Endothelial cell of umbilical vein (primary cell): ENCODE measurements around the gene NINJ2. TPM values are rescaled to one million over a fixed set of nuclear protein-coding genes. Genes with fewer than 3 reads are reported as not detected.

Experiments used
- BruUV-seq: library from RNA; stranded (reverse); fragments of 400-500 nt; replicated peaks from 2 replicates; lab custom pipeline; 2021; lab: Mats Ljungman, UMichigan
- CTCF ChIA-PET: fragments of 300-600, 350-600 bp; sonication (Branson Sonifier 250); formaldehyde crosslinking; loops from one replicate; lab custom pipeline; 2021; ENCODE audit warnings: antibody characterized with exemption, inconsistent platforms; lab: Charles Lee
- POLR2A ChIA-PET: fragments of 300-600, 350-600 bp; sonication (Branson Sonifier 250); formaldehyde crosslinking; loops from one replicate; lab custom pipeline; 2021; ENCODE audit warnings: antibody characterized with exemption, inconsistent platforms; lab: Charles Lee
- DNase-seq: peaks from one replicate; pipeline ENCODE4 v3.0.0-alpha.2; 2011; ENCODE audit warnings: low read depth, low spot score
- FAIRE-seq: peaks from 2 replicates; lab custom pipeline; 2011; peaks lifted over from hg19 to GRCh38; lab: Jason Lieb, UNC
- H2AFZ ChIP-seq: 2 replicates; pipeline ENCODE4 v1.6.0; 2012; ENCODE audit warnings: low read depth, low read length, control low read depth, inconsistent platforms
- H3K27ac ChIP-seq: 2 replicates; pipeline ENCODE4 v1.5.1; 2011; ENCODE audit warnings: low read depth, mild to moderate bottlenecking, control low read depth, low read length, moderate library complexity; ENCODE audit not compliant: insufficient read depth
- H3K27me3 ChIP-seq, 2 experiments: 2 replicates each; pipeline versions ENCODE4 v1.6.0 to v1.6.1; 2011; ENCODE audit warnings: low read length in 2 of 2, mixed read lengths in 1 of 2; ENCODE audit not compliant: control insufficient read depth in 2 of 2, insufficient read depth in 2 of 2
- H3K36me3 ChIP-seq, 2 experiments: 2 replicates in 1 of 2; 3 replicates in 1 of 2; pipeline ENCODE4 v1.5.1; 2011; ENCODE audit warnings: low read length in 2 of 2, mild to moderate bottlenecking in 1 of 2, moderate library complexity in 1 of 2; ENCODE audit not compliant: control insufficient read depth in 2 of 2, insufficient read depth in 2 of 2; ENCODE audit errors: extremely low read depth in 1 of 2
- H3K4me1 ChIP-seq: 3 replicates; pipeline ENCODE4 v1.5.1; 2011; ENCODE audit warnings: mild to moderate bottlenecking, low read length; ENCODE audit not compliant: control insufficient read depth, insufficient read depth; ENCODE audit errors: extremely low read depth
- H3K4me2 ChIP-seq: 2 replicates; pipeline ENCODE4 v1.6.1; 2011; ENCODE audit warnings: low read length, control low read depth, mixed read lengths; ENCODE audit not compliant: insufficient read depth
- H3K4me3 ChIP-seq, 3 experiments: fragments of 200-600 bp in 1 of 3; sonication (generic), shearing (Covaris generic) in 1 of 3; replicated peaks in 1 of 3; 2 replicates each; pipeline ENCODE4 v1.5.1; 2011 to 2016; ENCODE audit warnings: control low read depth in 3 of 3, low read length in 3 of 3, mild to moderate bottlenecking in 2 of 3, inconsistent platforms in 1 of 3, low read depth in 1 of 3, moderate library complexity in 1 of 3; ENCODE audit not compliant: insufficient read depth in 1 of 3
- H3K79me2 ChIP-seq: 2 replicates; pipeline ENCODE4 v1.6.0; 2012; ENCODE audit warnings: low read length, inconsistent platforms; ENCODE audit not compliant: control insufficient read depth, insufficient read depth
- H3K9ac ChIP-seq: replicated peaks from 2 replicates; pipeline ENCODE3; 2011; ENCODE audit warnings: low read length, control low read depth; ENCODE audit not compliant: insufficient read depth; ENCODE audit errors: extremely low read depth
- H3K9me1 ChIP-seq: replicated peaks from 3 replicates; pipeline ENCODE4 v1.6.0; 2011; ENCODE audit warnings: mild to moderate bottlenecking, low read length; ENCODE audit not compliant: control insufficient read depth, insufficient read depth; ENCODE audit errors: extremely low read depth
- H3K9me3 ChIP-seq: replicated peaks from 2 replicates; pipeline ENCODE4 v1.5.1; 2012; ENCODE audit warnings: low read length, inconsistent platforms; ENCODE audit not compliant: control insufficient read depth, insufficient read depth
- H4K20me1 ChIP-seq: replicated peaks from 2 replicates; pipeline ENCODE3; 2011; ENCODE audit warnings: mild to moderate bottlenecking, low read length; ENCODE audit not compliant: control insufficient read depth, insufficient read depth; ENCODE audit errors: extremely low read depth
- CTCF ChIP-seq, 2 donors: IDR thresholded peaks; 1 replicate in 1 of 2; 2 replicates in 1 of 2; pipeline ENCODE4 v1.5.1; 2011; ENCODE audit warnings: low read length in 2 of 2, mild to moderate bottlenecking in 2 of 2, moderate library complexity in 2 of 2, control low read depth in 1 of 2, inconsistent platforms in 1 of 2, low read depth in 1 of 2; ENCODE audit not compliant: insufficient read depth in 1 of 2; ENCODE audit errors: extremely low read depth in 1 of 2
- EZH2 ChIP-seq: IDR thresholded peaks from 2 replicates; pipeline ENCODE4 v1.6.1; 2012; ENCODE audit warnings: borderline replicate concordance, low read depth, mild to moderate bottlenecking, moderate library complexity, low read length, inconsistent platforms; ENCODE audit not compliant: severe bottlenecking
- FOS ChIP-seq: IDR thresholded peaks from 2 replicates; pipeline ENCODE4 v1.6.1; 2011; ENCODE audit warnings: mild to moderate bottlenecking, low read length, moderate library complexity, borderline replicate concordance; ENCODE audit not compliant: insufficient read depth
- GATA2 ChIP-seq: IDR thresholded peaks from 2 replicates; pipeline ENCODE4 v1.7.0; 2011; ENCODE audit warnings: low read depth, mild to moderate bottlenecking, moderate library complexity, mixed read lengths, low read length; ENCODE audit not compliant: insufficient read length, insufficient read depth
- JUN ChIP-seq: IDR thresholded peaks from 2 replicates; pipeline ENCODE4 v1.6.1; 2011; ENCODE audit warnings: borderline replicate concordance, low read depth; ENCODE audit not compliant: insufficient read length, insufficient read depth
- MYC ChIP-seq: IDR thresholded peaks from one replicate; pipeline ENCODE4 v1.6.1; 2011; ENCODE audit warnings: mild to moderate bottlenecking, low read depth, low read length
- POLR2A ChIP-seq: IDR thresholded peaks from 2 replicates; pipeline ENCODE4 v1.6.1; 2012; ENCODE audit warnings: low read depth, mild to moderate bottlenecking, control low read depth, low read length
- POLR2AphosphoS5 ChIP-seq: IDR thresholded peaks from 2 replicates; pipeline ENCODE4 v1.6.1; 2012; ENCODE audit warnings: low read depth, mild to moderate bottlenecking, control low read depth, low read length, moderate library complexity; ENCODE audit not compliant: insufficient read depth
- dilution Hi-C: fragments of 300-500 bp; cut with MboI; formaldehyde crosslinking; loops from one replicate; pipeline ENCODE4 v1.15.0; 2019; ENCODE audit warnings: low sequenced_read_pairs; ENCODE audit not compliant: extremely low pct_ligation_motif_present
- intact Hi-C: fragments of 100-400 bp; cut with micrococcal nuclease; formaldehyde crosslinking; loops from one replicate; pipeline ENCODE4 v1.10.0; 2022
- polyA plus RNA-seq, 4 experiments: library from polyadenylated mRNA; depleted of rRNA in 3 of 4; stranded (reverse) in 3 of 4; unstranded in 1 of 4; fragments of >200 nt; gene quantifications; 2 replicates each; pipeline versions ENCODE4 v1.2.1 to v1.2.3, GENCODE V29; 2011 to 2012; ENCODE audit warnings: missing spikeins in 1 of 4
- total RNA-seq: library from RNA; stranded (reverse); gene quantifications from 2 replicates; pipeline ENCODE4 v1.2.3, GENCODE V29; 2021
- TF ChIP-seq, protein P1 (sequence below): IDR thresholded peaks from 2 replicates; pipeline ENCODE4 v1.6.1; 2011; ENCODE audit not compliant: insufficient read depth, insufficient read length

The NINJ2 gene
- total and polyA plus RNA-seq, 2 donors (not counting 3 experiments of a cell fraction or from before 2014, with no cell fraction given), result 0.75 to 4.4 TPM

GRCh38 chr12:558580-558979 lies 104.7 kb downstream of the NINJ2 start:
- no peaks in the 10 kb centered on the region for H3K4me1 ChIP-seq
- H3K27me3 ChIP-seq, result peaks cover 0 to 9% of the 10 kb centered on the region in 2 experiments
- H3K79me2 ChIP-seq, result no peaks in the 10 kb centered on the region
- ChIA-PET CTCF (interaction anchor here (1.0 to 1.5 kb wide), 5 partner anchors 12 to 390 kb away, joined by 3 to 4 read pairs (median 3); partner anchors contain the start of gene RAD52), POLR2A (no interaction called here)
- no peaks in the 10 kb centered on the region for H3K9me3 ChIP-seq
- no peaks in the 10 kb centered on the region for H3K36me3 ChIP-seq
- H3K9me1 ChIP-seq, result no peaks in the 10 kb centered on the region
- H3K4me2 ChIP-seq, result no peak overlapping the region
- intact Hi-C loops, result no loop called here
- no peak overlapping the region for H3K9ac ChIP-seq
- no peak overlapping the region for H3K27ac ChIP-seq
- no peak overlapping the region for H3K4me3 ChIP-seq
- DNase-seq (no peak), FAIRE-seq (no peak)
- dilution Hi-C loops, result no loop called here
- no TSS peak for BruUV-seq
- no peak overlapping the region for H2AFZ ChIP-seq
- H4K20me1 ChIP-seq, result no peaks in the 10 kb centered on the region
- TF ChIP-seq JUN (no peak), FOS (no peak), EZH2 (no peak), MYC (no peak), GATA2 (no peak), POLR2AphosphoS5 (no peak), CTCF (IDR thresholded peaks at IDR 0.05; ENCODE audit: extremely low read depth in 1 of 2, insufficient read depth in 1 of 2, low read depth in 1 of 2, low read length in 2 of 2) (no peak), POLR2A (no peak)
- TF ChIP-seq, protein P1, sequence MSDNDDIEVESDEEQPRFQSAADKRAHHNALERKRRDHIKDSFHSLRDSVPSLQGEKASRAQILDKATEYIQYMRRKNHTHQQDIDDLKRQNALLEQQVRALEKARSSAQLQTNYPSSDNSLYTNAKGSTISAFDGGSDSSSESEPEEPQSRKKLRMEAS, result no peak
